PC-3 (cell line): ENCODE data around the gene PHF12. TPM values are rescaled to one million over a fixed set of nuclear protein-coding genes. Genes with fewer than 3 reads are reported as not detected.

Source experiments
- ATAC-seq: fragments of 200-7000 bp; cut with Tn5 transposase; 2 replicates; pipeline ENCODE4 v1.9.1; 2020; ENCODE audit warnings: mild to moderate bottlenecking, moderate library complexity
- BruUV-seq: library from RNA; stranded (reverse); fragments of 400-500 nt; replicated peaks from 2 replicates; lab custom pipeline; 2021; lab: Mats Ljungman, UMichigan
- CTCF ChIA-PET: fragments of 300-600 bp; sonication (Branson Sonifier 250); formaldehyde crosslinking; loops from one replicate; lab custom pipeline; 2022; ENCODE audit warnings: antibody characterized with exemption; lab: Charles Lee
- POLR2A ChIA-PET: fragments of 300-600 bp; sonication (Branson Sonifier 250); formaldehyde crosslinking; loops from one replicate; lab custom pipeline; 2022; ENCODE audit warnings: antibody characterized with exemption; ENCODE audit not compliant: unreplicated experiment; lab: Charles Lee
- DNase-seq: peaks from one replicate; pipeline ENCODE4 v3.0.0-alpha.2; 2015
- H2AFZ ChIP-seq: fragments of 300-600 bp; sonication (generic); 2 replicates; pipeline ENCODE4 v1.6.0; 2016; ENCODE audit warnings: antibody characterized with exemption, low read length
- H3F3A ChIP-seq: fragments of 300-600 bp; sonication (generic); one replicate; pipeline ENCODE4 v1.6.0; 2017; ENCODE audit warnings: antibody characterized with exemption, low read length, control low read depth, mild to moderate bottlenecking; ENCODE audit not compliant: unreplicated experiment
- H3K27ac ChIP-seq: fragments of 300-600 bp; sonication (generic); 2 replicates; pipeline ENCODE4 v1.5.1; 2016; ENCODE audit warnings: mild to moderate bottlenecking, low read length
- H3K27me3 ChIP-seq: fragments of 300-600 bp; sonication (generic); 2 replicates; pipeline ENCODE4 v1.6.1; 2016; ENCODE audit warnings: low read length, mixed read lengths
- H3K36me3 ChIP-seq: fragments of 300-600 bp; sonication (generic); 2 replicates; pipeline ENCODE4 v1.6.1; 2016; ENCODE audit warnings: low read depth, mixed run types, low read length, mixed read lengths
- H3K4me1 ChIP-seq: fragments of 300-600 bp; sonication (generic); 2 replicates; pipeline ENCODE4 v1.5.1; 2016; ENCODE audit warnings: low read length; ENCODE audit not compliant: insufficient read depth
- H3K4me2 ChIP-seq: fragments of 300-600 bp; sonication (generic); 2 replicates; pipeline ENCODE4 v1.6.0; 2016; ENCODE audit warnings: low read length
- H3K4me3 ChIP-seq: fragments of 300-600 bp; sonication (generic); 2 replicates; pipeline ENCODE4 v1.5.1; 2016; ENCODE audit warnings: mild to moderate bottlenecking, low read length, mixed read lengths
- H3K79me2 ChIP-seq: fragments of 300-600 bp; sonication (generic); 2 replicates; pipeline ENCODE4 v1.6.1; 2017; ENCODE audit warnings: low read length, mixed read lengths
- H3K9ac ChIP-seq: fragments of 300-600 bp; sonication (generic); 2 replicates; pipeline ENCODE4 v1.6.0; 2016; ENCODE audit warnings: mild to moderate bottlenecking, low read length
- H3K9me2 ChIP-seq: fragments of 300-600 bp; sonication (generic); replicated peaks from 2 replicates; pipeline ENCODE4 v1.6.1; 2016; ENCODE audit warnings: mixed run types, low read length, mixed read lengths
- H3K9me3 ChIP-seq: fragments of 300-600 bp; sonication (generic); 2 replicates; pipeline ENCODE4 v1.6.1; 2016; ENCODE audit warnings: low read length, mixed read lengths
- H4K20me1 ChIP-seq: fragments of 300-600 bp; sonication (generic); 2 replicates; pipeline ENCODE4 v1.6.1; 2016; ENCODE audit warnings: low read length, mixed read lengths
- CTCF ChIP-seq: fragments of 300-600 bp; sonication (generic); conservative IDR thresholded peaks from 2 replicates; pipeline ENCODE4 v1.5.1; 2017; ENCODE audit warnings: antibody characterized with exemption, low read depth, mild to moderate bottlenecking, low read length
- EZH2 ChIP-seq: fragments of 300-600 bp; sonication (generic); IDR thresholded peaks from one replicate; pipeline ENCODE4 v1.6.1; 2017; ENCODE audit warnings: antibody characterized with exemption, mild to moderate bottlenecking, low read length; ENCODE audit not compliant: unreplicated experiment
- EZH2phosphoT487 ChIP-seq: fragments of 300-600 bp; sonication (generic); IDR thresholded peaks from 2 replicates; pipeline ENCODE4 v1.6.1; 2018; ENCODE audit warnings: mild to moderate bottlenecking, antibody characterized with exemption, low read length, borderline replicate concordance
- intact Hi-C: fragments of 100-400 bp; cut with micrococcal nuclease; formaldehyde crosslinking; loops from 2 replicates; pipeline ENCODE4 v1.9.0; 2023
- total RNA-seq: library from RNA; depleted of rRNA; stranded (reverse); fragments of >200 nt; gene quantifications from 2 replicates; pipeline ENCODE4 v1.2.3, GENCODE V29; 2014

Gene PHF12
- total RNA-seq, 1 experiment from 2014 or later: 25.0 TPM

- no peak overlapping the region for H3K27ac ChIP-seq
- POLR2A ChIA-PET: no interaction called here
Observed at GRCh38 chr17:28975031-28975430, 23.7 kb upstream of the PHF12 start.

GRCh38 chr17:28974451-28974850, 23.1 kb upstream of the PHF12 start:
- Histone ChIP-seq H3K4me3 (no peak overlapping the region), H3K4me1 (no peaks in the 10 kb centered on the region), H3K36me3 (no peaks in the 10 kb centered on the region), H3K27me3 (peaks cover 8% of the 10 kb centered on the region; the same call in 1 of the 2 replicates), H3F3A (no peaks in the 10 kb centered on the region), H3K9me2 (no peaks in the 10 kb centered on the region), H3K4me2 (no peak overlapping the region), H3K9ac (no peak overlapping the region), H3K27ac (no peak overlapping the region), H2AFZ (no peak overlapping the region), H3K79me2 (no peaks in the 10 kb centered on the region), H3K9me3 (no peaks in the 10 kb centered on the region), H4K20me1 (no peaks in the 10 kb centered on the region)
- ChIA-PET CTCF (no interaction called here), POLR2A (no interaction called here)
- intact Hi-C loops: no loop called here
- BruUV-seq: no TSS peak
- TF ChIP-seq EZH2: no peak
- TF ChIP-seq CTCF: no peak
- no peak for TF ChIP-seq EZH2phosphoT487
- DNase-seq (no peak), ATAC-seq (no peak)

More at GRCh38 chr17:28975031-28975430, 23.7 kb upstream of the PHF12 start:
- H3K9me3 ChIP-seq: no peaks in the 10 kb centered on the region
- CTCF ChIA-PET: interaction anchor here (0.8 kb wide), 1 partner anchor 149 kb away, joined by 3 read pairs; no protein-coding TSS in a partner anchor
- no peaks in the 10 kb centered on the region for H3K36me3 ChIP-seq
- H3K4me1 ChIP-seq: no peaks in the 10 kb centered on the region
- H3K79me2 ChIP-seq: no peaks in the 10 kb centered on the region
- no peaks in the 10 kb centered on the region for H4K20me1 ChIP-seq
- no peak overlapping the region for H2AFZ ChIP-seq
- BruUV-seq: no TSS peak
- intact Hi-C loops: no loop called here
- no peak overlapping the region for H3K4me2 ChIP-seq
- H3K9me2 ChIP-seq: no peaks in the 10 kb centered on the region
- no peaks in the 10 kb centered on the region for H3F3A ChIP-seq
- DNase-seq (no peak), ATAC-seq (no peak)
- H3K27me3 ChIP-seq: peaks cover 8% of the 10 kb centered on the region; the same call in 1 of the 2 replicates
- no peak for TF ChIP-seq EZH2phosphoT487
- no peak for TF ChIP-seq CTCF
- TF ChIP-seq EZH2: no peak
- H3K9ac ChIP-seq: no peak overlapping the region
- H3K4me3 ChIP-seq: no peak overlapping the region

GRCh38 chr17:28973425-28973824, 22.1 kb upstream of the PHF12 start:
- Histone ChIP-seq H4K20me1 (no peaks in the 10 kb centered on the region), H3K79me2 (no peaks in the 10 kb centered on the region), H3F3A (no peaks in the 10 kb centered on the region), H3K27ac (no peak overlapping the region), H3K9ac (no peak overlapping the region), H2AFZ (no peak overlapping the region), H3K9me2 (no peaks in the 10 kb centered on the region), H3K4me3 (no peak overlapping the region), H3K4me1 (no peaks in the 10 kb centered on the region), H3K27me3 (peaks cover 8% of the 10 kb centered on the region; the same call in 1 of the 2 replicates), H3K36me3 (no peaks in the 10 kb centered on the region), H3K9me3 (no peaks in the 10 kb centered on the region), H3K4me2 (no peak overlapping the region)
- ChIA-PET POLR2A (no interaction called here), CTCF (no interaction called here)
- no peak for ATAC-seq
- BruUV-seq: no TSS peak
- intact Hi-C loops: no loop called here
- no peak for TF ChIP-seq CTCF
- TF ChIP-seq EZH2phosphoT487: no peak
- TF ChIP-seq EZH2: no peak
- no peak for DNase-seq
